ENCODE data around the gene SUPT5H.

SUPT5H gene

GRCh38 chr19:39445196-39446111 lies at the start of gene SUPT5H:
SUPT5H (plus strand) TSS chr19:39445582; CDS start chr19:39445891, 309 bp downstream.
- Histone ChIP-seq H3K36me3 (ENCODE audit: control insufficient read depth, insufficient read depth, low read length) (no peaks in the 10 kb centered on the region), H3K27ac (ENCODE audit: low read depth, low read length) (peak within 1 kb of the TSS; percentile 97), H3K27me3 (ENCODE audit: control insufficient read depth, insufficient read depth, low read length) (no peaks in the 10 kb centered on the region), H3K4me1 (ENCODE audit: control insufficient read depth, insufficient read depth, low read length) (no peaks in the 10 kb centered on the region), H3K4me3 (ENCODE audit: low read length) (peak within 1 kb of the TSS; percentile 99), H3K9ac (ENCODE audit: low read length) (peak within 1 kb of the TSS; percentile 98)

- Histone ChIP-seq H3K4me1 (ENCODE audit: control insufficient read depth, insufficient read depth, low read length) (peaks cover 13% of the 10 kb centered on the region), H3K4me3 (ENCODE audit: low read length) (peak overlapping the region; percentile 4), H3K27me3 (ENCODE audit: control insufficient read depth, insufficient read depth, low read length) (no peaks in the 10 kb centered on the region), H3K36me3 (ENCODE audit: control insufficient read depth, insufficient read depth, low read length) (peaks cover 10% of the 10 kb centered on the region), H3K27ac (ENCODE audit: low read depth, low read length) (peak overlapping the region; percentile 83), H3K9ac (ENCODE audit: low read length) (peak overlapping the region; percentile 27)
Measured at GRCh38 chr19:39397360-39398296, 47.8 kb upstream of the SUPT5H start.

- peak overlapping the region; percentile 4 for H3K4me3 ChIP-seq (ENCODE audit: low read length)
- no peak overlapping the region for H3K9ac ChIP-seq (ENCODE audit: low read length)
- H3K36me3 ChIP-seq (ENCODE audit: control insufficient read depth, insufficient read depth, low read length) = peaks cover 9% of the 10 kb centered on the region
- peak overlapping the region; percentile 83 for H3K27ac ChIP-seq (ENCODE audit: low read depth, low read length)
- peaks cover 13% of the 10 kb centered on the region for H3K4me1 ChIP-seq (ENCODE audit: control insufficient read depth, insufficient read depth, low read length)
- H3K27me3 ChIP-seq (ENCODE audit: control insufficient read depth, insufficient read depth, low read length) = no peaks in the 10 kb centered on the region
Measured at GRCh38 chr19:39398297-39398864, 47.0 kb upstream of the SUPT5H start.

GRCh38 chr19:39399668-39400050 lies 45.7 kb upstream of the SUPT5H start:
- Histone ChIP-seq H3K9ac (ENCODE audit: low read length) (no peak overlapping the region), H3K27ac (ENCODE audit: low read depth, low read length) (no peak overlapping the region), H3K4me1 (ENCODE audit: control insufficient read depth, insufficient read depth, low read length) (peaks cover 15% of the 10 kb centered on the region), H3K36me3 (ENCODE audit: control insufficient read depth, insufficient read depth, low read length) (peaks cover 3% of the 10 kb centered on the region), H3K4me3 (ENCODE audit: low read length) (no peak overlapping the region), H3K27me3 (ENCODE audit: control insufficient read depth, insufficient read depth, low read length) (no peaks in the 10 kb centered on the region)

GRCh38 chr19:39400061-39400460 lies 45.3 kb upstream of the SUPT5H start:
- H3K4me1 ChIP-seq (ENCODE audit: control insufficient read depth, insufficient read depth, low read length) = peaks cover 15% of the 10 kb centered on the region
- no peak overlapping the region for H3K27ac ChIP-seq (ENCODE audit: low read depth, low read length)
- H3K9ac ChIP-seq (ENCODE audit: low read length) = no peak overlapping the region
- no peaks in the 10 kb centered on the region for H3K27me3 ChIP-seq (ENCODE audit: control insufficient read depth, insufficient read depth, low read length)
- no peak overlapping the region for H3K4me3 ChIP-seq (ENCODE audit: low read length)
- peaks cover under 1% of the 10 kb centered on the region for H3K36me3 ChIP-seq (ENCODE audit: control insufficient read depth, insufficient read depth, low read length)

GRCh38 chr19:39401070-39401548 lies 44.3 kb upstream of the SUPT5H start:
- no peaks in the 10 kb centered on the region for H3K27me3 ChIP-seq (ENCODE audit: control insufficient read depth, insufficient read depth, low read length)
- no peak overlapping the region for H3K4me3 ChIP-seq (ENCODE audit: low read length)
- no peak overlapping the region for H3K9ac ChIP-seq (ENCODE audit: low read length)
- H3K4me1 ChIP-seq (ENCODE audit: control insufficient read depth, insufficient read depth, low read length) = peaks cover 19% of the 10 kb centered on the region
- H3K36me3 ChIP-seq (ENCODE audit: control insufficient read depth, insufficient read depth, low read length) = no peaks in the 10 kb centered on the region
- peak overlapping the region; percentile 100 for H3K27ac ChIP-seq (ENCODE audit: low read depth, low read length)

- peak overlapping the region; percentile 32 for H3K9ac ChIP-seq (ENCODE audit: low read length)
- no peaks in the 10 kb centered on the region for H3K27me3 ChIP-seq (ENCODE audit: control insufficient read depth, insufficient read depth, low read length)
- peaks cover under 1% of the 10 kb centered on the region for H3K36me3 ChIP-seq (ENCODE audit: control insufficient read depth, insufficient read depth, low read length)
- H3K4me3 ChIP-seq (ENCODE audit: low read length) = peak overlapping the region; percentile 48
- H3K27ac ChIP-seq (ENCODE audit: low read depth, low read length) = peak overlapping the region; percentile 100
- peaks cover 19% of the 10 kb centered on the region for H3K4me1 ChIP-seq (ENCODE audit: control insufficient read depth, insufficient read depth, low read length)
Measured at GRCh38 chr19:39401549-39402345, 43.6 kb upstream of the SUPT5H start.

- Histone ChIP-seq H3K27me3 (ENCODE audit: control insufficient read depth, insufficient read depth, low read length) (no peaks in the 10 kb centered on the region), H3K9ac (ENCODE audit: low read length) (peak overlapping the region; percentile 91), H3K4me1 (ENCODE audit: control insufficient read depth, insufficient read depth, low read length) (peaks cover 19% of the 10 kb centered on the region), H3K27ac (ENCODE audit: low read depth, low read length) (peak overlapping the region; percentile 100), H3K36me3 (ENCODE audit: control insufficient read depth, insufficient read depth, low read length) (peaks cover 7% of the 10 kb centered on the region), H3K4me3 (ENCODE audit: low read length) (peak overlapping the region; percentile 74)
Measured at GRCh38 chr19:39402346-39403300, 42.8 kb upstream of the SUPT5H start.

- peak overlapping the region; percentile 74 for H3K4me3 ChIP-seq (ENCODE audit: low read length)
- peak overlapping the region; percentile 100 for H3K27ac ChIP-seq (ENCODE audit: low read depth, low read length)
- H3K36me3 ChIP-seq (ENCODE audit: control insufficient read depth, insufficient read depth, low read length) = peaks cover 17% of the 10 kb centered on the region
- H3K4me1 ChIP-seq (ENCODE audit: control insufficient read depth, insufficient read depth, low read length) = peaks cover 13% of the 10 kb centered on the region
- peak overlapping the region; percentile 91 for H3K9ac ChIP-seq (ENCODE audit: low read length)
- no peaks in the 10 kb centered on the region for H3K27me3 ChIP-seq (ENCODE audit: control insufficient read depth, insufficient read depth, low read length)
Measured at GRCh38 chr19:39403331-39404312, 41.8 kb upstream of the SUPT5H start.

All from rectal smooth muscle tissue (tissue), 1 donor.